OCI-LY1 (cell line): ENCODE results near the gene GPRIN3.

ENCODE experiments used
- EZH2 ChIP-seq: fragments of 200-600 bp; sonication (generic), shearing (Covaris generic); IDR thresholded peaks from 2 replicates; pipeline ENCODE4 v1.8.0; 2017; ENCODE audit warnings: borderline replicate concordance, mixed run types, mild to moderate bottlenecking, antibody characterized with exemption, low read length, moderate library complexity, mixed read lengths
- TF ChIP-seq, protein P1 (sequence below): fragments of 200-600 bp; sonication (generic), shearing (Covaris generic); IDR thresholded peaks from 2 replicates; pipeline ENCODE4 v1.5.1; 2017; ENCODE audit warnings: mild to moderate bottlenecking, antibody characterized with exemption, low read length, moderate library complexity, mixed read lengths

DNA sequence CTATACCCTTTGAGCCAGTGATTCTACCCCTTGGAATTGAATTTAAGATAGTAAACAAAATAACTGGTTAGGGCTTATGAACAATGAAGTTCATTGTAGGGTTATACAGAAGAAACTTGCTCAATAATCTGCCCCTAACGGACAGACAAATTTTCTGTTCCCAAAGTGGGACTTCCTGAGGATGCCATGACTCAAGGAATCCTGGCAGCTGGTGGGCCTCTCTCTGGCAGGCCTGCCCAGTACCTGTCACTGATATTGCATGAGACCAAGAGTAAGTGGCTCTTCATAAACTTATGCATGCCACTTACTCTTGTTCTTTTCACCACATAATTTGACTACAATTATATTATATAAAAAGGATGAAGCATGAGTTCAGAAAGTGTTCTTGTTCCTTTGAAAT lies 41.5 kb downstream of the GPRIN3 start:
- TF ChIP-seq, protein P1, sequence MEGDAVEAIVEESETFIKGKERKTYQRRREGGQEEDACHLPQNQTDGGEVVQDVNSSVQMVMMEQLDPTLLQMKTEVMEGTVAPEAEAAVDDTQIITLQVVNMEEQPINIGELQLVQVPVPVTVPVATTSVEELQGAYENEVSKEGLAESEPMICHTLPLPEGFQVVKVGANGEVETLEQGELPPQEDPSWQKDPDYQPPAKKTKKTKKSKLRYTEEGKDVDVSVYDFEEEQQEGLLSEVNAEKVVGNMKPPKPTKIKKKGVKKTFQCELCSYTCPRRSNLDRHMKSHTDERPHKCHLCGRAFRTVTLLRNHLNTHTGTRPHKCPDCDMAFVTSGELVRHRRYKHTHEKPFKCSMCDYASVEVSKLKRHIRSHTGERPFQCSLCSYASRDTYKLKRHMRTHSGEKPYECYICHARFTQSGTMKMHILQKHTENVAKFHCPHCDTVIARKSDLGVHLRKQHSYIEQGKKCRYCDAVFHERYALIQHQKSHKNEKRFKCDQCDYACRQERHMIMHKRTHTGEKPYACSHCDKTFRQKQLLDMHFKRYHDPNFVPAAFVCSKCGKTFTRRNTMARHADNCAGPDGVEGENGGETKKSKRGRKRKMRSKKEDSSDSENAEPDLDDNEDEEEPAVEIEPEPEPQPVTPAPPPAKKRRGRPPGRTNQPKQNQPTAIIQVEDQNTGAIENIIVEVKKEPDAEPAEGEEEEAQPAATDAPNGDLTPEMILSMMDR, result no peak
- TF ChIP-seq EZH2, result no peak
